HG03066 (cell line): ENCODE results near the gene GRB14.
"Not testable (repeated sequence)": the region's sequence is repeated elsewhere in the genome, so short reads cannot be mapped to it uniquely, and the experiment has no call there.

ENCODE experiments used
- ATAC-seq: cut with Tn5 transposase; IDR thresholded peaks from one replicate; pipeline ENCODE4 v1.9.1; 2021; ENCODE audit warnings: low read depth; ENCODE audit not compliant: unreplicated experiment

Gene GRB14

DNA sequence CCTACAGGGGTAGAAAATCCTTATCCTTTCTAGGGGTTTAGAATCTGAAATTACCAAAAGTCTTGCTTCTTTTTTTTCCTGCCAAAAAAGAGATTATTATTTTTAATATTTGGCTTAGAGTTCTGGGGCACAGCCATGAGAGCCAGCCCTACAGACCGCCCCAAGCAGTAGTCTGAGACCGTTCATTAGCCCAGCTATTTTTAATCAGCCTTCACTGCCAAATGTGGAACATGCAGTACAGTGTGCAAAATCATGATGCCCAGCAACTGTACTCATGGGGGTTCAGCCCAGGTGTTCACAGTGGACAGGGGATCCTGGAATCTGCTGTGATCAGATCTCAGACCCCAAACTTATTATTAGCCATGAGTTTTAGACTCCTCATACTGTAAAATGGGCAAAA is 60.4 kb downstream of the GRB14 start:
- no peak for ATAC-seq

DNA sequence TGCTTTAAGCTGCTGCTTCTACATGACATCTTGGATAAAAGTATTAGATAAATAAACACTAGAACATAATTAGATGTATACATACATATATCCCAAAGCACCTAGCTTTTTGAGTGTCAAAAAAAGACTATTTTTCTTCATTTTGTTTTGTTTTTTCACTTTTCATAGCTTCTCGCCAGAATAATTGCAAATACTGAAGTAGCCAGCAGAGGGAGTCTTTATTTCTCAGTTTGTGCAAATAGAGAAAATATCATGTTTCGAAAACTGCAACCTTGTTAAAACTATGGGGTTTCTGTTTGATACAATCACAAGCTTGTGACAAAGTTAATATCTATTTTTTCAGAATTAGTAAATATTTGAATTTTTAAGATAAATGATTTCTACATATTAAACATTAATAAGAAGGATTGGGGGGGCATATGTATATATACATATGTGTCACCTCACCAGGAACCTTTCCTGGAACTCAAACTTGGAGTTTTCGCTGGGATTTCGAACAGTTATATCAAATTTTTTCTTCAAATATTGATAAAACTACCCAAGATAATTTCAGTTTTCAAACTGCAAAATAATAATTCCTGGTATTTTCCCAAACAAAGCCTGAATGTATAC is 61.0 kb downstream of the GRB14 start:
- no peak for ATAC-seq

DNA sequence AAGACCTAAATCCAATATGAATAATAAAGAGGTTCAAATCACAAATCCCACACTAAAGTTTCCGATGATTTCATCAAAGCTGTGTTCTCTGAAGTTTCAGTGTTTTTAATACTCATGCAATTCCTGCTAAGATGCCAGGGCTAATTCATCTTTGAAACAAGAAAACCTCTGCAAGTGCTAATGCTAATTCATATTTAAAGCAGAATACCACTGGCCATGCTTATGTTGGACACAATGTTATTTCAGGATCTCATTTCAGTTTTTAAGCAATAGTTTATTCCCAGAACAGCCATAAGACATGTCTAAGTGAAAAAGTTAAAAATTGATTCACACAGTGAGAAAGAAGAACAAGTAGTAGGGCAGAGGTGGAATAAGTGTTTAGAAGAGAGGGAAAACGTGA is 62.8 kb downstream of the GRB14 start:
- ATAC-seq = no peak

DNA sequence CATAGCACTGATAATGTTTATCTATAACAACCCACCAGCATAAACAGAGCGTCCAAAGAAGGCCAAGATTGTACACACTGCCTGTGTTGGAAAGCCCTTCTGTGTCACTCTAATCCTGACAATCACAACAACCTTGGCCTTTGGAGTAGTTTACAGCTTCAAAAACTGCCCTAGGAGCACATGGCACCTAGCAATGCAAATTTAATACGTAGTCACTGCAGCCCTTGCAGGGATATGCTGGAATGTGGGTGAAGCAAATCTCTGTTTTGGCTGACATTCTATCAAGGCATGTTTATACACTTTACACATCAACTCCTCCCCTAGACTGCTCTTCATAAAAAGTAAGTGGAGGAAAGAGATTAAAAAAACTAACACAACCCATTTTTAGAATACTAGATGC is 66.8 kb downstream of the GRB14 start:
- no peak for ATAC-seq

DNA sequence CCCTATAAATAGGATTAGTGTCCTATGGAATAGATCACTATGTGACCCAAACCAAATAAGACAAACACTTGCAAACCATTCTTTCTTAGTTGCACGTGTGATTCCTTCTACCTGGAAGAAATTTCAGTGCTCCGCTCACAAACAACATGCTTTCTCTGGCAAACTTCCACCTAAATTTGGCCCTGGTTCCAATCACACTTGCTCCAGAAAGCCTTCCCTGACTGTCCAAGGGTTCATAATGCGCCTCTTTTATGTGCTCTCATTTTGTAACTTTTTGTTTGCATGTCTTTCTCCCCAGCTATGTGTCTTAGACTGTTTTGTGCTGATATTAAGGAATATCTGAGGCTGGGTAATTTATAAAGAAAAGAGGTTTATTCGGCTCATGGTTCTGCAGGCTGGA is 69.8 kb downstream of the GRB14 start:
- ATAC-seq = no peak

DNA sequence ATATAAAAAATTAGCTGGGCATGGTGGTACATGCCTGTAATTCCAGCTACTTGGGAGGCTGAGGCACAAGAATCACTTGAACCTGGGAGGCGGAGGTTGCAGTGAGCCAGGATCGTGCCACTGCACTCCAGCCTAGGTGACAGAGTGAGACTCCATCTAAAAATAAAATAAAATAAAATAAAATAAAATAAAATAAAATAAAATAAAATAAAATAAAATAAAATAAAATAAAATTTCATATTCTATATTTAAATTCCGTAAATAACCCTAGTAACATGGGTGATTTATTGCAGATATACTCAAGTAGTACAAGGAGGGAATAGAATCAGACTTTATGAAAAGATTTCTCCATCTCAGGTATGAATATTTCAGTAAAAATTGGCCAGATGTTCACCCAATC is 71.6 kb downstream of the GRB14 start:
- ATAC-seq = not testable (repeated sequence)

DNA sequence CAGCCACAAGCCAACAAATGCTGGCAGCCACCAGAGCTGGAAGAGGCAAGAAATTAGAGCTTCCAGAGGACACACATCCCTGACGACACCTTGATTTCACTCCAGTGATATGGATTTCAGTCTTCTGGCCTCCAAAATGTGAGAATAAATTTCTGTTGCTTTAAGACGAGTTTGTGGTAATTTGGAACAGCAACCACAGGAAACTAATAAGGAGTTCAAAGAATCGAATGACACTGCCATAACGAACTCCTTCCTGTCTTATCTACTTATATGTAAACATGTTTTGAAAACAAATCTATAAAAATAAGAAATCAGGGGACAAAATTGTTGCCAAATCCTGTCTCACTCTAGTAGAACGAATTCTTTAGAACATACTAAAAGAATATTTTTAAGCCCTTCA is 75.8 kb downstream of the GRB14 start:
- ATAC-seq = no peak

DNA sequence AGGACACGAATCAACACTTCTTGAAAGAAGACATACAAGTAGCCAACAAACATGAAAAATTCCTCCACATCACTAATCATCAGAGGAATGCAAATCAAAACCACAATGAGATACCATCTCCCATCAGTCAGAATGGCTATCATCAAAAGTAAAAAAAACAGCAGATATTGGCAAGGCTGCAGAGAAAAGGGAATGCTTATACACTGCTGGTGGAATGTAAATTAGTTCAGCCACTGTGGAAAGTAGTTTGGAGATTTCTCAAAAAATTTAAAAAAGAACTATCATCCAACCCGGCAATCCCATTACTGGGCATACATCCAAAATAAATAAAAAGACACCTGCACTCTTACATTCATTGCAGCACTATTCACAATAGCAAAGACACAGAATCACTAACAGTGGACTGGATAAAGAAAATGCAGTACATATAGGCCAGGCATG is 78.7 kb downstream of the GRB14 start:
- no peak for ATAC-seq

DNA sequence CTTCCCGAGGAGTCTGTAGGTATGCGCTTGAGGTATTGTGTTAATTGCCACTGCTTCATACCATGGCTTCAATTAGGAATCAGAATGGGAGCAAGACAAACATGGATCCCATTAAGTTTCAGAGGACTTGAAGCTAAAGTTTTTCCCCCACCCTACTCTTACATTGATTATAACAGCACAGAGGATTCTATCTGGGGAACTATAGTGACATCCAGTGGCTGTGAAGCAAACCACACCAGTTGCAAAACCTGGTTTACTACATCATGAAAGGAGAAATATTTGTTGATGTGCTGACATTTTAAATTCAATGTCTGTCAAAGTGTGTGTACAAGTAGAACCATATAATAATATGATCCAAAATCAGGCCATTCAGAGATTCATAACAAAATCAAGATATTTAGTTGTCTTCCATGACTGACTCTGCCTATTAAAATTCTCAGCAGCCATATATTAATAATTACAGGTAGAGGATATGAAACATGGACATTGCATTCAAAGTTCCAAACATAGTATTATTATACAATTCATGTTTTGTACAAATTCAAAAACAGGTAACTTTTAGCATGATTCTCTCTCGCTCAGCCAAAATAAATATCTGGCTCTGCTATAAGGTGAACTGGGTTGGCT is 82.9 kb downstream of the GRB14 start:
- no peak for ATAC-seq

DNA sequence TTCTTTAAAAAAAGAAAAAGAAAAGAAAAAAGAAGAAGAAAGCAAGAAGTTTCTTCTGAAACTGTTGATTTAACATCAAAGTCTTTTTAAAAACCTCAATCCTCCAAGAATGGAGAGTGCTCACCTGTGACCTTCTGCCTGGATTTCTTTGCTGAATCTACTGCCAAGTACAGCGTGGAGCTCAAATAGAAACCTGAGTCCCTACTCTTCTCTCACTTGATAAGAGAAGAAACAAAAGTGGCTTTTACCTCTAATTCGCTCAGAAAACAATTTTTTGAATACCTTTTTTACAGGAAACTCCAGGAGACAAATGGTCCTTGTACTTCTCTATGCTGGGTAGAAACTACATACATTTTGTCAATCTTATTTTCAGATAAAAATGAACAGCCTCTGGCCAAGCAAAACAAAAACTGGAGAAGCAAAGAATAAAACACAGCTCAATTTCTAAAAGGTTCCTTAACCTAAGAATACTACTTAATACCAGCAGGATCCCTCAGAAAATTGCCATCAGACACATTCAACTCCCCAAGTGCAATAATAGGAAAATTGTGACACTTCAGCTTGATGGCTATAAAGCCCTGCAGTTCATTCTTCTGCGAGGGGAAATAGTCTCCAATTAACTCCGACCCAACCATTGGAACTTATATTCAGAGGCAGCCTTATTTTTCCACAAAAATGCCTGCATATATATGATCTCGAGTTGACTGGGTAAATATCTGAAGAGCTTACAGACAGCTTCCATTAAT is 85.8 kb downstream of the GRB14 start:
- no peak for ATAC-seq

DNA sequence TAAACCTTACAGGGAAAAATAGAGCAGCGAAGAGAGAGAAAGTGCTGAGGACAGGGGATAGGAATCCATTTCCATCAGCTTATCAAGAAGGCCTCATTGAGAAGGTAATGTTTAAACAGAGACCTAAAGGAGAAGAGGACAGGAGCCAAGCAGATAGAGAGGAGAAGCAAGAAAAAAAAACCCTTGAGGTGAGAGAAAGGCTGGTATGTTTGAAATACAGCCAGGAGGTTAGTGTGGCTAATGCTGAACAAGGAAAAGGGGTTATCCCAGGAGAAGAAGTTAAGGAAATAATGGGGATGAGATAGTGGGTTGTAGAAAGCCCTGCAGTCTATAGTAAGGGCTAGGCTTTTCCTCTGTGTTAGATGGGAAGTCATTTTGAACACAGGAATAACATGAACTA is 90.8 kb downstream of the GRB14 start:
- ATAC-seq = no peak

DNA sequence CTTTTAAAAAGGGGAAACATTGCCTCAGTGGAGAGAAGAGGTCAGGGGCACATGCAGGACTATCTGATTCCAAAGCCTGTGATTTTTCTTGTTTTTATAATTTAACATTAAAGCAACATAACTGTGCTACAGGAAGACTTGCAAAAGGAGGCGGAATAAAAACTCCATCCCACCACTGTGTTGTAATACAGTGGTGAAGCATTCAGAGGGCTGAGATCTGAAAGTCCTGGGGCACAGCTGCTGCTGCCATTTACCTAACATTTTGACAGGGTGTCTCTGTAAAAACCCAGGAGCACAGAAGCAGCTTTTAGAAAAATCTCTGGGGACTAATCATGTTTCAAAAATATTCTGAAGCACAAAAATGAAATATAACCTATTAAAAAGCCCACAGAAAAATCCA is 97.6 kb downstream of the GRB14 start:
- ATAC-seq = no peak

DNA sequence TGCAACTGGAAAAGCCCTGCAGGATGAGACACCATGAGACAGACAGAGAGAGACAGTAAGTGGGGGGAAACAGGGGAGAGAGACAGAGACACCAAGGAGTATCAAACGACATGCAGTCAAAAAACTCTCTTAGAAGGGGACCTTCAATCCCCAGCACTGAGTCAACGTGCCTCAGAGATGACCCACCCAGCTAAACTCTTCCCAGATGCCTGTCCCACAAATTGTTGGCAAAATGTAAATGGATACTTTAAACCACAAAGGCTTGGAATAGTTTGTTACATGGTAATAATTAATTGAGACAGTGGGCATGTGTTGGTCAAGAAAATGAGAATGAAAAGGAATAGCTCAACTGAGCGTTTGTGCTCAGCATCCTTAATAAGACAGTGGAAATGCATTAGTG is 98.3 kb downstream of the GRB14 start:
- ATAC-seq = no peak

DNA sequence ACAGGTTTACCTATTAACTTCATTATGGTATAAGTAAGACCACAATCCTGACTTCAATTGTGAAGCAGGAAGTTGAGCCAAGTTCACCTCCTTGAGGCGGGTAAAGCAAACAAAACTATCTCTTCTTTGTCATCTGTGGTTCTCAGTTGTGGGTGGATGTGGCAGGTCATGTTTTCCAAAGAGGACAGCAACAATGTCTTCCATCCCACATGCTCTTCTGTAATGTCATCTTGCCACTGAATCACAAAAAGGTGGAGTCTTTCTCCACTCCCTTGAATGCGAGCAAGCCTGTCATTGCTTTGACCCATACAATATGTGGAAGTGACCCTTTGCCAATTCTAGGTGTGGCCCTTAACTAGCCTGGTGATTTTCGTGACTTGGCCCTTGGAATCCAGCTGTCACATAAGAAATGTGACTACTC is 98.7 kb downstream of the GRB14 start:
- no peak for ATAC-seq

DNA sequence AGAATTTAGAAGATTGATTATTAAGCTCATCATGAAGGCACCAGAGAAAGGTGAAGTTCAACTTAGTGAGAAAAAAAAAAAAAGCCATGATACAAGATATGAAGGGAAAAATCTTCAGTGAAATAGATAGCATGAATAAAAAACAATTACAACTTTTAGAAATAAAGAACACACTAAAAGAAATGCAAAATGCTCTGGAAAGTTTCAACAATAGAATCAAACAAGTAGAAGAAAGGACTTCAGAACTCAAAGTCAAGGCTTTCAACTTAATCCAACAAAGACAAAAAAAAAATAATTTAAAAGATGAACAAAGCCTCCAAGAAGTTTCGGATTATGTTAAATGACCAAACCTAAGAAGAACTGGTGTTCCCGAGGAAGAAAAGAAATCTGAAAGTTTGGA is 105.5 kb downstream of the GRB14 start:
- ATAC-seq = no peak

DNA sequence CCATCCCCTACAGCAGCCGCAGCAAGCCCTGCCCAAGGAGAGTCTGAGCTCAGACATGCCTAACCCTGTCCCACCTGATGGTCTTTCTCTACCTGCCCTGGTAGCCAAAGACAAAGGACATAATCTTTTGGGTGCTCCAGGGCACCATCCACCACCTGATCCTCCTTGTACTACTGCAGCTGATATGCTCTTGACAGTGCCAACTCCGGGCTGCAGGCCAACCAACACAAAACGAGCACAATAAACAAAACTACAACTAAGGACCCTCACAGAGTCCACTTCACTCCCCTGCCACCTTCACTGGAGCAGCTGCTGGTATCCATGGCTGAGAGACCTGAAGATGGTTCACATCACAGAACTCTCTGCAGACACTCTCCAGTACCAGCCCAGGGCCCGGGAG is 106.3 kb downstream of the GRB14 start:
- no peak for ATAC-seq

DNA sequence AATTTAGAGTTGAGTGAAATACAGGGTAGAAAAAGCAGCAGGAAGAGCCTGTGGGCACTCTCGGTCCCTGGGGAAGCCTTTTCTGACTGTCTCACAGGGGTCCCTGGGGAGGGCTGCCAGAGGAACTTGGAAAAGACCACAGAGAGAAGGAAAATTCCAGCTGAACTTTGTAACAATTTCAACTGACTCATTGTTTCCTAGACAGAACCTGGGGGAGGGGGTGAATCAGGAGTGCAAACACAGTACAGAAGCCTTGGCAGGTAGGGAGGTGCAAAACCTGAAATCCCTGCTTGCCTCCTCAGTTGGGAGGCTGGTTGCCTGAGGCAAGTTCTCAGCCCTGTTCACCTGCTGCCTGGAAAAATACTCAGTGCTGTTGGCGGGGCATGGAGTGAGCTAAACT is 106.8 kb downstream of the GRB14 start:
- no peak for ATAC-seq

DNA sequence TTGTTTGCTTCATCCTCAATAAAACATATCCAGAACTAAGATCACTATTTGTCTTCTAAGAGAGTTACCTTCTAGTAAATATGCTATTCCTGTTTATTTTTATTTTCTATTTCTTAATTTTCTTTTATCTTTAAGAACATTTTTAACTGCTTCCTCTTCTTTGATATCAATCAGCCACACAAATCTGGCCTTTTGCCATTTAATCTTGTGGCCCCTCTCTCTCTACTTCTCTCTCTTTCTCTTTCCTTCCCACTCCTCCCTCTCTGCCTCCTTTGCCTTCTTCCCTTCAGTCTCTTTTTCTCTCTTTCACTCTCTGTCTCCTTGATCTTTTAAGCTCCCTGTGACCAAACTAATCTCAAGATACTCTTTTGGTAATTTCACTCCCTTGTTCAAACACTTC is 108.4 kb downstream of the GRB14 start:
- ATAC-seq = no peak

DNA sequence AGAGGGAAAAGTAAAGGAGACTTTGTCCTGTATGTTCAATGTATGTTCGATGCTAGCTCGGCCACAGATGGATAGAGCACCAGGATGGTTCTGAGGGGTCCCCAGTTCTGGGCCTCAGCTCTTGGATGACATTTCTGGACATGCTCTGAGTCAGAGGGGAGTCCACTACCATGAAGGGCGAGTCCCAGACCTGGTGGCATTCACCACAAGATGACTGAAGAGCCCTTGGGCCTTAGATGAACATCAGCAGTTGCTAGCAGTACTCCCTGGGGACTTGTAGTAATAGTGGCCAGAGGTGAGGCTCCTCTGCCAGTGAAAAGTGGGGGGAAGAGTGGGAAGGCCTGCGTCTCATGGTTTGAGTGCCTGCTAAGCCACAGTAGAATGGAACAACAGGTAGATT is 109.5 kb downstream of the GRB14 start:
- no peak for ATAC-seq

DNA sequence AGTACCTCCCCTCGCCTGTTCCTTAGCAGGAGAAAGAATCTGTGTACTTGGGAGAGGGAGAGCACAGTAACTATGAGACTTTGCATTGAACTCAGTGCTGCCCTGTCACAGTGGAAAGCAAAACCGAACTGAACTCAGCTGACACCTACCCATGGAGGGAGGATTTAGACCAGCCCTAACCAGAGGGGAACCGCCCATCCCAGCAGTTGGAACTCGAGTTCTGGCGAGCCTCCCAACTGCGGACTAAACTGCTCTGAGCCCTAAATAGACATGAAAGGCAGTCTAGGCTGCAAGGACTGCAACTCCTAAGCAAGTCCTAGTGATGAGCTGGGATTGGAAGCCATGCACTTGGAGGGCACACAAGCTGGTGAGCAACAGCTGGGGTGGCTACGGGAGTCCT is 110.4 kb downstream of the GRB14 start:
- no peak for ATAC-seq

DNA sequence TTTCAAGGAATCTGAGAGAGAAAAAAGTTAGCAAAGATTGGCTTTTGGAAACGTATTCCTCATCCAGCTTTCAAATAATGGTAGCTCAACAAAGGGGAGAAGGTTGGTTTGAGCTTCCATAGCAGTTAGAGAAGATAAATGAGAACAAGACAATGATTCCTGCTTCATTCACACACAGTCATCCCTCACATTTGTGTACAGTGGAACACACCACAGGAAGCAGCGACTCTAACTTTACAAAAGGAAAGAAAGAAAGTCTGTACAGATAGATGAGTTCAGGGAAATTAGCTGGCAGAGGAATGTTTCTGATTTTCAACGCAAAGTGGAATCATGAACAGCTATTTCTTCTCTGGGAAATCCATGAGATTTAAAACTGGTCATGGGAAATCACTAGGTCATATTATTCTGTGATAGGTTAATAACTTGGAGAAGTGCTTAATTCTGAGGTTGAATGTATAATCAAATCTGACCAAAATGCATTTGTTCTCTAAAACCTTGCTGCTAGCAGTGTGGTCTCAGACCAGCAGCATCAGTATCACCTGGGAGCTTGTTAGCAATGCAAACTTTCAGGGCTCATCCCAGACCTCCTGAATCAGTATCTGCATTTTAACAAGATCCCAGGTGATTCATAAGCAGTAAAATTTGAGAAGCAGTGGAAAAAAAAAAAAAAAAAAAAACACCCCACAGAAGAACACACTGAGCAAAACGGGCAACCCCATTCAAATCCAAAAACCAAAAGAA is 112.0 kb downstream of the GRB14 start:
- no peak for ATAC-seq
